ENCODE results near the gene CPZ. TPM values are rescaled to one million over a fixed set of nuclear protein-coding genes. Genes with fewer than 3 reads are reported as not detected.

Gene CPZ
- total RNA-seq, 2 experiments from 2014 or later = not detected

DNA sequence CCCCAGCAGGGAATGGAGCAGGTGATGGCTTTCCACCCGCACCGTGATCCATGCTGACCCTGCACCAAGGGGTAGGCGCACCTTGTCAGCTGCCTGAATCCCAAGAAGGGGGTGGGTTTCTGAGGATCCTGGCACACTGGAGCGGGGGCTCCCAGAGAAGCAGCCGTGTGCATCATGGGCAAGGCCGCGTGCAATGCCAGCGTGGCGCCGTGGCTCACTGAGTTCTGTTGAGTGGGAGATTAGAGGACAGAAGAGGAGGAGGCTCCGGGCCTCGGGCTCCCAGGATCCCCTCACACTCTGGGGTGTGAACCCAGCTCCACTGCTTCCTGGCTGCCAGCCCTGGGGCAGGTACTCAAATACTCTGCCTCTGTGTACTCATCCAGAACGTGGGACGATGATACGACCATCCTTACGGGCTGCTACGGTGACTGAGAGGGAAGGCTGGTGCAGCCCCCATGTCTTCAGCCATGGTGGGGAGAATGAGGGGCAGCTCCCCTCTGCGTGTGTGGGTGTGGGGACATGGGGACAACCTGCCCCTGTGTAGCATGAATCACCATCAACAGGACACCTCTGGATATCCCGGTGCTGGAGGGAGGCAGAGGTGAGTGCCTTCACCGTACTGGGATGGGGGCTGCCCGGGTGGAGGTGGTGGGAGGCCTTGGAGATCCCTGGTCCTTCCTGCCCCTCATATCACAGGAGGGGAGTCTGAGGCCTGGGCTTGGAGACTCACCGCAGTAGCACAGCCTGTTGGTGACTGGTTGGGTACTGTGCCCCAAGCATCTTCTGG is 52.6 kb downstream of the CPZ start:
- Mint-ChIP-seq H3K9me3 (no peaks in the 10 kb centered on the region), H3K27ac (no peak overlapping the region), H3K4me1 (ENCODE audit: low read depth) (no peaks in the 10 kb centered on the region), H3K36me3 (ENCODE audit: low read depth) (no peaks in the 10 kb centered on the region), H3K27me3 (ENCODE audit: low read depth) (peaks cover under 1% of the 10 kb centered on the region), H3K4me3 (no peak overlapping the region)
- no peak for DNase-seq
- CTCF ChIA-PET = no interaction called here
- intact Hi-C loops (cut with micrococcal nuclease) = no loop called here

DNA sequence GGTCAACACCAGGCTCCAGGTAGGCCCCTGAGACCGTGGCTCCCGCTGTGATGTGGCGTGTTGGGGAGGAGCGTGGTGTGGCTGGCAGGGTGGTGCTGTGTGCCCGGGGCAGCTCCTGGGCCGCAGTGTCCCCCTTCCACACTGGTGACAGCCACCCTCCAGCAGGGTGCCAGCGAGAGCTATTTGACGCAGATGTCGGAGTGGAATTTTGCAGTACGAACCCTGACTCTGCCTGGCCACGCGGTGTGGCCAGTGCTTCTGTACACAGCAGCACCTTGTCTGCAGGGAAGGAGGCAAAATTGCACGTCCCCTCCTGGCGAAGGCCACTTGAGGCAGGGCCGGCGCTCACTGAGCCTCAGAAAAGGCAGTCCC is 53.2 kb downstream of the CPZ start:
- no peak for DNase-seq
- no peak overlapping the region for H3K27ac Mint-ChIP-seq
- H3K36me3 Mint-ChIP-seq (ENCODE audit: low read depth) = no peaks in the 10 kb centered on the region
- intact Hi-C loops (cut with micrococcal nuclease) = no loop called here
- no peaks in the 10 kb centered on the region for H3K4me1 Mint-ChIP-seq (ENCODE audit: low read depth)
- CTCF ChIA-PET = no interaction called here
- no peaks in the 10 kb centered on the region for H3K9me3 Mint-ChIP-seq
- peaks cover 3% of the 10 kb centered on the region for H3K27me3 Mint-ChIP-seq (ENCODE audit: low read depth)
- no peak overlapping the region for H3K4me3 Mint-ChIP-seq

DNA sequence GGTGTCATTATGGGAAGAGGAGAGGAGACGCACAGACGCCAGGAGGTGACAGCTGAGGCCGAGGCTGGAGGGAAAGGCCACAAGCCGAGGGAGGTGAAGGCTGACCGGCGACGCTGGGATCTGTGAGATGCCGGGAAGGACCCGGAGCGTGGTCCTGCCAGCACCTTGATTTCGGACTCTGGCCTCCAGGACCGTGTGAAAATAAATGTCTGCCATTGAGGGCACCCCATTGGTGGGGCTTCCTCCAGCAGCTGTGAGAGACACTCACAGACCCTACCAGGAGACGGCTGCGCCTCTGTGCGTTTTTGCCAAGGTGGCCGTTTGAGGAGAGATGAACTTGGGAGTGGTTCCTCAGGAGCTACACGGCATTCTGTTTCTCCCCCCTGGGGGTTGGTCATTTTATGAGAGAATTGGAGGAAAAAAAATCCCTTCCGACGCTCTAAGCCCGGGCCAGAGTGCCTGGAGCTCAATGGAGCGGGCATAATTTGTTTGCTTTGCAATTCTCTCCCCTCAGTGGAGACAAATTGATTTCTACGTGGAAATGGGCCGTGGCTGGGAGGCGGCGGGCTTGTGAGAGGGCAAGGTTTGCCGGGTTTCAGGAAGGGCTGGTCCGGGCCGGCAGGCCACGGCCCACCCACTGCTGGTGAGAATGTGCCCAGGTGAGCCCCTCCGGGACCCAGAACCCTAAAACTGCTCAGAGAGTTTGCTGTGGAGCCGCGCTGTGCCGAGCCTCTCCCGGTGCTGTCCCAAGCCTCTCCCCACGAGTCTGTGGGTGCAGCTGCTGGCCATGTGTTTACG is 53.9 kb downstream of the CPZ start:
- H3K4me3 Mint-ChIP-seq = no peak overlapping the region
- intact Hi-C loops (cut with micrococcal nuclease) = no loop called here
- no peaks in the 10 kb centered on the region for H3K9me3 Mint-ChIP-seq
- no peak for DNase-seq
- no peaks in the 10 kb centered on the region for H3K4me1 Mint-ChIP-seq (ENCODE audit: low read depth)
- H3K27ac Mint-ChIP-seq = no peak overlapping the region
- CTCF ChIA-PET = no interaction called here
- H3K27me3 Mint-ChIP-seq (ENCODE audit: low read depth) = peaks cover 3% of the 10 kb centered on the region
- no peaks in the 10 kb centered on the region for H3K36me3 Mint-ChIP-seq (ENCODE audit: low read depth)

DNA sequence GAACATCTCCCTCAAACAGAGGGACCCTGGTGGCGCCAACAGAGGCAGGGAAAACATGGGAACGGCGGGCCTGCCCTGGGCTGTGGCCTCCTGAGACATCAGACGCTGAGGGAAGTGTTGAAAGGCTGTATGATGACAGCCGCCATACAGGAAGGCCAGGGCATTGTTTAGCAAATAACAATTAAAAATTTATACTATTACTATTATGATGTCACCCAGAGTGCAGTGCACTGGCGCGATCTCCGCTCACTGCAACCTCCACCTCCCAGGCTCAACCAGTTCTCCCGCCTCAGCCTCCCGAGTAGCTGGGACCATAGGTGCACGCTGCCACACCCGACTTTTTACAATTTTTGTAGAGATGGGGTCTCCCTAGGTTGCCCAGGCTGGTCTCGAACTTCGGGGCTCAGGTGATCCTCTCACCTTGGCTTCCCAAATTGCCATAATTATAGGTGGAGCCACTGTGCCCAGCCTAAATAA is 54.6 kb downstream of the CPZ start:
- CTCF ChIA-PET = no interaction called here
- H3K36me3 Mint-ChIP-seq (ENCODE audit: low read depth) = no peaks in the 10 kb centered on the region
- peaks cover 3% of the 10 kb centered on the region for H3K27me3 Mint-ChIP-seq (ENCODE audit: low read depth)
- intact Hi-C loops (cut with micrococcal nuclease) = no loop called here
- no peaks in the 10 kb centered on the region for H3K4me1 Mint-ChIP-seq (ENCODE audit: low read depth)
- no peak overlapping the region for H3K27ac Mint-ChIP-seq
- no peak for DNase-seq
- H3K9me3 Mint-ChIP-seq = no peaks in the 10 kb centered on the region
- no peak overlapping the region for H3K4me3 Mint-ChIP-seq

DNA sequence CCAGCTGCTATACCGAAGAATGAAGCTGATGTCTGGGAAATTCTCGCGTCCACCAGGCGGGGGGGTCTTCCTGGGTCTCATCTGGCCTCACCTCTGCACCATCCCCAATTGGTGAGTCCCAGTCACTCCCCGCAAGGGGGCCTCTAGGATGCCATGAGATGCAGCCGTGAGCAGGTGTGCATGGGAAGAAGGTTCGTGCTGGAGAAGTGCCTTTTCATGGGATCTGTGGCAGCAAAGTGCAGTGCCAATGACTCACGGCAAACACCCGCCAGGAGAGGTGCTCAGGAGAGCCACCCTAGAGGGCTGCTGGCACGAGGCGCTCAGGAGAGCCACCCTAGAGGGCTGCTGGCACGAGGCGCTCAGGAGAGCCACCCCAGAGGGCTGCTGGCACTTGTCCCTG is 55.1 kb downstream of the CPZ start:
- H3K4me3 Mint-ChIP-seq = no peak overlapping the region
- no peaks in the 10 kb centered on the region for H3K36me3 Mint-ChIP-seq (ENCODE audit: low read depth)
- CTCF ChIA-PET = no interaction called here
- H3K4me1 Mint-ChIP-seq (ENCODE audit: low read depth) = no peaks in the 10 kb centered on the region
- no peaks in the 10 kb centered on the region for H3K9me3 Mint-ChIP-seq
- no peak for DNase-seq
- no peak overlapping the region for H3K27ac Mint-ChIP-seq
- intact Hi-C loops (cut with micrococcal nuclease) = no loop called here
- peaks cover 3% of the 10 kb centered on the region for H3K27me3 Mint-ChIP-seq (ENCODE audit: low read depth)

DNA sequence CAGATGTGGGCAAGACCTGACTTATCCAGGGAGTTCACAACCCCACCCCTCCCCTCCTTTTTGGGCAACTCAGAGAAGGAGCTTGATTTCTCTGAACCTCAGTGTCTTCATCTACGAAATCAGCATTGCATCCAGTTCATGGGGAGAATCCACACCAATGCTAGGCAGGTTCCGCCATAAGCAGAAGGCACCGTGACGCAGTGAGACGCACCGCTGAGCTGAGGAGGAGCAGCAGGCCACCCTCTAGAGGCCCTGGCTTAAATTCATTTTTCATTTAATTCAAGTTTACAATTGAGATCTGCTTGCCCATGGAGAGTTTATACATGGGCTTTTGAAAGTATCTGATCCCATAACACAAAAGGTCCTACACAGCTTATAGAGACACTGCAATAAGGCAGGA is 55.7 kb downstream of the CPZ start:
- H3K27ac Mint-ChIP-seq = no peak overlapping the region
- H3K27me3 Mint-ChIP-seq (ENCODE audit: low read depth) = peaks cover 3% of the 10 kb centered on the region
- CTCF ChIA-PET = no interaction called here
- no peaks in the 10 kb centered on the region for H3K4me1 Mint-ChIP-seq (ENCODE audit: low read depth)
- intact Hi-C loops (cut with micrococcal nuclease) = no loop called here
- H3K36me3 Mint-ChIP-seq (ENCODE audit: low read depth) = no peaks in the 10 kb centered on the region
- H3K4me3 Mint-ChIP-seq = no peak overlapping the region
- no peak for DNase-seq
- no peaks in the 10 kb centered on the region for H3K9me3 Mint-ChIP-seq

DNA sequence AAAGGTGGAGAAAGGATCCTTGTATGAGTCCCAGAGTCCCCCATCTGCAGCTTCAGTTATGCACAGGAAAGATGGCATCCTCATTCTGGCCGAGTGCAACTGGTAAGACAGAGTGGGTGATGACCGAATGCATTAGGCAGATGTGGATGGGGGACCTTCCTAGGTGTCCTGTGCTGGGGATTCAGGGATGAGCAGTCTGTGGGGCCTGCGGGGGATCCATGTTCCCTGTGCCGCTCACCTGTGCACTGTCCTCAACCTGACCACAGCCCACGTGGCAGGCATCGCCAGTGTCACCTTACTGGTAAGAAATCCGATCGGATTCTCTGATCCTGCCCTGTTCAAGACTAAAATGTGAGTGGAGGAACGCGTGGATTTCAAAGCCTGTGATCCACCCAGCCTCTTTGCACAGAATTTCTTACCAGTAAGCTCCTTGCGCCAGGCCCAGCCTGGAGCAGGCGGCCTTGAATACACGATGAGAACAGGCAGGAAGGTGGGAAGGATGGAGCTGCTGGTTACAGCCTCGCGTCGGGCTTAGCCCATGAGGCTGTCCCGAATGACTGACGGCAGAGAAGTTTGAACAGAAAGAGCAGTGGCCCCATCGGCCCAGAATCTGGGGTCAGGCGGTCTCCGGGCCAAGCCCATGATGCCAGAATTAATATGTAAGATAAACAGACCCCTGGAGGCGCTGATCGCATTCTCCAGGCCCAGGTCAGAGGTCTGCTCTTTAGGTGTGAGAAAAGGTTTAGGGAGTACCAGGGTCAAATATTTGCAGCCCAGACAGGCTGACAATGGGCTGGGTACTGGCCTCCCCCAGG is 56.5 kb downstream of the CPZ start:
- H3K36me3 Mint-ChIP-seq (ENCODE audit: low read depth) = no peaks in the 10 kb centered on the region
- H3K9me3 Mint-ChIP-seq = peaks cover 3% of the 10 kb centered on the region
- H3K4me1 Mint-ChIP-seq (ENCODE audit: low read depth) = no peaks in the 10 kb centered on the region
- no peak overlapping the region for H3K27ac Mint-ChIP-seq
- DNase-seq = no peak
- H3K4me3 Mint-ChIP-seq = no peak overlapping the region
- peaks cover 3% of the 10 kb centered on the region for H3K27me3 Mint-ChIP-seq (ENCODE audit: low read depth)
- intact Hi-C loops (cut with micrococcal nuclease) = no loop called here
- CTCF ChIA-PET = no interaction called here

DNA sequence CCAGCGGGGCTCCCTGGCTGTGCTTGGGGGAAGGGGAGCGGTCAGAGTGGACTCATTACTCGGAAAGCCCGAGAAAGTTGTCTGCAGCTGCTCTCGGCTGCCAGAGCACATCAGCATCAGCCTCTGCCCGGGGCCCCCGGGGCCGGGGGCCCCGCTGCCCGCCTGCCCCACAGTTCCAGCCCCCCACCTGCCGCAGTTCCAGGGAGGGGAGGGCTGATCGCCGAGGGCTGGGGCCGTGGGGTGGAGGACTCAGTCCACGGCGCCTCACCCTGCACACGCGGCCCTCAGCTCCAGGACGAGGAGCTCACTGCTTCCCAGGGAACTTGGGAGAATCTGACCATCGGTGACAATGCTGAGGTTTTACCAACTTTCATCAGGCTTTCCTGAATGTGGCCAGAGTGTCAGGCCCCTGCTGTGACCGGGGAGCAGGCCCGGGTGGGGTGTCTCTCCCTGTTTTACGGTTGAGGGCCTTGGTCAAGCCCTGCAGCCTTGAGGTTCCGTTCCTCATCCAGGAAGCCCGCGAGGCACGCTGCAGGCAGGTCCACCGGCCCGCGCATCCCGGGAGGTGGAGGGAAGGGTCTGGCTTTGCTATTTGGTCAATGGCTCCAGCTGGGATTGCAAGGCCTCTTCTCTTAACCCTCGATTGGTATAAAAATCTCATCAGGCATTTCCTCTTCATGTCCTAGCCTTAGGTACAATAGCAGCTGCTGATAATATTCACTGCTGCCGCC is 57.2 kb downstream of the CPZ start:
- peaks cover 8% of the 10 kb centered on the region for H3K9me3 Mint-ChIP-seq
- H3K4me3 Mint-ChIP-seq = no peak overlapping the region
- CTCF ChIA-PET = no interaction called here
- intact Hi-C loops (cut with micrococcal nuclease) = no loop called here
- DNase-seq = no peak
- no peak overlapping the region for H3K27ac Mint-ChIP-seq
- no peaks in the 10 kb centered on the region for H3K36me3 Mint-ChIP-seq (ENCODE audit: low read depth)
- peaks cover 3% of the 10 kb centered on the region for H3K27me3 Mint-ChIP-seq (ENCODE audit: low read depth)
- H3K4me1 Mint-ChIP-seq (ENCODE audit: low read depth) = no peaks in the 10 kb centered on the region

DNA sequence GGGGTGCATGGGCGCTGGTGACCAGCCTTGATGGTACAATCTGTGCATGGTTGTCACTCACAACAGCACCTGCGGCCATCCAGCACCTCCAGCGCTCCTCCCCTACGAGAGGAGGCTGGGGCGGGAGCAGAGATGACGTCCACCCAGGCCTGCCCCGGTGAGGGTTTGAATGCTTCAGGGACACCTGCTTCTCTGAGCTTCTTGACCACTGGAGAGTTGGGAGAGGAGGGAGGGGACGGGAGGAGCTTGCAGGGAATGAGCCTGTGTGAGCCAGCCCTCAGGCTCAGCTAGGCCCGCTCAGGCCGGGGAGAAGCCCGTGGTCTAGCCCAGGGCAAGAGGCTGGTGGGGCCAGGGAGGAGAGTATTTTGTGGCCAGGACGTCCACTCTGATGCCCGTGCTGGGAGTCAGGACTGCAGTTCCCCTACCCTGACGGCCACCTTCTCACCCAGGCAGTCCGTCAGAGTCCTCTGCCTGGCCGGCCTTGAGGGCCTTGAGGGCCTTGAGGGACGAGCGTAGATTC is 59.2 kb downstream of the CPZ start:
- no peak overlapping the region for H3K4me3 Mint-ChIP-seq
- H3K27ac Mint-ChIP-seq = no peak overlapping the region
- peaks cover 3% of the 10 kb centered on the region for H3K27me3 Mint-ChIP-seq (ENCODE audit: low read depth)
- DNase-seq = no peak
- no peaks in the 10 kb centered on the region for H3K36me3 Mint-ChIP-seq (ENCODE audit: low read depth)
- intact Hi-C loops (cut with micrococcal nuclease) = no loop called here
- peaks cover 8% of the 10 kb centered on the region for H3K9me3 Mint-ChIP-seq
- no peaks in the 10 kb centered on the region for H3K4me1 Mint-ChIP-seq (ENCODE audit: low read depth)
- CTCF ChIA-PET = interaction anchor here (0.8 kb wide), 1 partner anchor 273 kb away, joined by 3 read pairs; no protein-coding TSS in a partner anchor

DNA sequence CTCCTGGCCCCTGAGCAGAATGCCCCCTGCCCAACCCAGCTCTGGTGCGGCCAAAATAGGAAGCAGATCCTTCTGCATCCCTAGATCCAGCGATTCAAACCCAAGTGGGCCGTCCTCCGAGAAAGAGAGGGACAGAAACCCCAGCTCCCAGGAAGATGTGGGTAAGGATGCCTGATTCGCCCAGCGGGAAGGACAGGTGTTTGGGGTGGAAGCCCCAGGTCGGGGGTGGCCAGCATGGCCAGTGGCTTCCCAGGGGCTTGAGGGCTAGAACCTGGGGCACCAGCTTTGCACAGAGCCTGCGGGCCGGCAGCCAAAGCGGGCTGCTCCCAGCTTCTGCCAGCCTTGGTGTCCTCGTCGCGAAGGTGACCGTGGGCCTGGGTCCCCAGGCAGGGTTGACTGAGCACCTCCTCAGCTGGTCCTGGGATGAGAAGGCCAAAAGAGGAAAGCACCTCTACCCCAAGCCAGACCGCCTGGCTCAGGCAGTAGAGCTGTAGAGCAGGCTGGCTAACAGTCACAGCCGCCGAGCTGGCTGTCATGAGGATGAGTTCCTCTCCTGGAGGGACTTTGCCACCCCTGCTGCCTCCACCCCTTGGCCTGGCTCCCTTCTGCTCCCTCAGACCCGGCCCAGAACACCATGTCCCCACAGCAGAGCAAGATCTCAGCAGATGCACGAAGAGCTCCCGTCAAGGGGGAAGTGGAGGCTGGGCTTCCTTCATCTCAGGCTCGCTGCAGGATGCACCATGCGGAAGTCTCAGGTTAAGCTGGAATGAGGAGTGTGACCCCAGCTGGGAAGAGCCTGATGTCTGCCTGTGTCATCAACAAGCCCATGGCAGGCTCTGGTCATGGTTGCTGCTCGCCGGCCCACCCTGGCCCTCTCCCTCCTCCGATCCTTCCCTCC is 59.9 kb downstream of the CPZ start:
- CTCF ChIA-PET = no interaction called here
- Mint-ChIP-seq H3K4me3 (no peak overlapping the region), H3K4me1 (ENCODE audit: low read depth) (no peaks in the 10 kb centered on the region), H3K36me3 (ENCODE audit: low read depth) (no peaks in the 10 kb centered on the region), H3K27me3 (ENCODE audit: low read depth) (peaks cover 3% of the 10 kb centered on the region), H3K27ac (no peak overlapping the region), H3K9me3 (peaks cover 8% of the 10 kb centered on the region)
- intact Hi-C loops (cut with micrococcal nuclease) = no loop called here
- no peak for DNase-seq

DNA sequence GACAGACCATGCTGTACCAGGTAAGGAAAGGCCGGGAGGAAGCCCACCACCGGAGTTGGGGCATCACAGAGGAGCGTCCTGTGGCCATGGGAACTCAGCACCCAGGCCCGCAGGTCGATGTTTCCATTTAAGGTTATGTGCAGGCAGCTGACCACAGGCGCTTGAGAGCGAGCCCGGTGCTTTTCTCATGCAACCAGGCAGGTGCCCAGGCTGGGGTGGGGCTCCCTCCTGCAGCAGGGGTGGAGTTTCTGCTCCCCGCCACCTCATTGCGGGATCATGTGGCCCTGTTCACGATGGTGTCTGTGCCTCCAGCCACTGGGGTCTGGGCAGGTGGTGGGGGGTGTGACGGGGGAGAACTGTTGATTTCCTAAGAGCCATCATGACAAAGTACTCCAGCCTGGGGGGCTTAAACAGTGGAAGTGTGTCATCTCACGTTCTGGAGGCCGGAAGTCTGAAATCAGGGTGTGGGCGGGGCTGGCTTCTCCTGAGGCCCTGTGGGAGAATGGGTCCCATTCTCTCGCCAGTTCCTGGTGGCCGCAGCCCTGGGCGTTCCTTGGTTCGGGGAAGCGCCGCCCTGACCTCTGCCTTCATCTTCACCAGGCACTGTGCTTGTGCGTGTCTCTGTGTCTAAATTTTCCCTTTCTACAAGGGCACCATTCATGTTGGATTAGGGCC is 60.9 kb downstream of the CPZ start:
- CTCF ChIA-PET = no interaction called here
- intact Hi-C loops (cut with micrococcal nuclease) = no loop called here
- Mint-ChIP-seq H3K4me1 (ENCODE audit: low read depth) (no peaks in the 10 kb centered on the region), H3K9me3 (peaks cover 8% of the 10 kb centered on the region), H3K27ac (no peak overlapping the region), H3K4me3 (no peak overlapping the region), H3K27me3 (ENCODE audit: low read depth) (peaks cover 3% of the 10 kb centered on the region), H3K36me3 (ENCODE audit: low read depth) (no peaks in the 10 kb centered on the region)
- no peak for DNase-seq

Measured in activated naive CD4-positive, alpha-beta T cell treated with anti-CD3 and anti-CD28 coated beads for 36 hours (primary cell).